ENCODE measurements around the gene CELF5. TPM values are rescaled to one million over a fixed set of nuclear protein-coding genes. Genes with fewer than 3 reads are reported as not detected.
A peak's percentile ranks its signal among the peaks of the same experiment; 100 is the strongest.

Gene CELF5
- total and polyA plus RNA-seq, 10 of the 15 experiments (the other 5 are each of a cell fraction or from before 2014, with no cell fraction given), result 0.01 to 0.04 TPM; not detected in 8

- TF ChIP-seq EED (IDR thresholded peaks at IDR 0.05; ENCODE audit: low read depth) (peak; percentile 64), BCL11A (IDR thresholded peaks at IDR 0.05; ENCODE audit: low read depth, low read length) (no peak), POLR2A (IDR thresholded peaks at IDR 0.05; ENCODE audit: low read depth, low read length) (peak; percentile 46; the same call in 1 of the 2 replicates), RAD21 (IDR thresholded peaks at IDR 0.05; ENCODE audit: insufficient read depth, low read depth, low read length) (no peak)
Observed at GRCh38 chr19:3275583-3276340, 51.3 kb downstream of the CELF5 start (continued).

- ATAC-seq, result peak; percentile 41
- intact Hi-C loops (cut with micrococcal nuclease; ENCODE audit: unreplicated experiment) (no loop called here), in situ Hi-C loops (cut with MboI) (no loop called here)
- no peaks in the 10 kb centered on the region for H3K79me2 ChIP-seq (ENCODE audit: control insufficient read depth, insufficient read depth, low read length)
- no TSS peak for BruUV-seq (replicated peaks)
- no peaks in the 10 kb centered on the region for H4K20me1 ChIP-seq (ENCODE audit: control insufficient read depth, insufficient read depth)
- no peaks in the 10 kb centered on the region for H3K27me3 ChIP-seq (replicated peaks in 1 of 2; ENCODE audit: control insufficient read depth in 2 of 2, insufficient read depth in 2 of 2, low read length in 1 of 2)
- no peak overlapping the region for H3K9ac ChIP-seq (ENCODE audit: control insufficient read depth, insufficient read depth, low read length)
- SMC1A ChIA-PET (ENCODE audit: uncharacterized antibody, unreplicated experiment), result interaction anchor here (0.5 to 0.7 kb wide), 2 partner anchors 11 to 578 kb away, joined by 3 read pairs; no protein-coding TSS in a partner anchor
- peaks cover 6% of the 10 kb centered on the region for H3K4me1 ChIP-seq (ENCODE audit: control insufficient read depth, insufficient read depth, low read length)
- POLR2A ChIA-PET, result interaction anchor here (0.5 to 0.6 kb wide), 3 partner anchors 50 to 1098 kb away, joined by 3 to 10 read pairs (median 4); no protein-coding TSS in a partner anchor
- FAIRE-seq, result no peak
- CTCF ChIA-PET, result interaction anchor here (0.6 to 1.9 kb wide), 7 partner anchors 8 to 486 kb away, joined by 3 to 10 read pairs (median 3); partner anchors contain the start of gene MRPL54
- no peaks in the 10 kb centered on the region for H3K36me3 ChIP-seq (ENCODE audit: control insufficient read depth in 2 of 2, insufficient read depth in 2 of 2, low read length in 1 of 2)
- RAD21 ChIA-PET (ENCODE audit: unreplicated experiment), result interaction anchor here (0.5 to 1.1 kb wide), 5 partner anchors 9 to 240 kb away, joined by 3 to 4 read pairs (median 4); no protein-coding TSS in a partner anchor
- H3K4me3 ChIP-seq, result no peak overlapping the region
- TF ChIP-seq HSF1 (IDR thresholded peaks at IDR 0.05; ENCODE audit: low read depth, low read length) (no peak), NFYB (IDR thresholded peaks at IDR 0.05; ENCODE audit: insufficient read depth, low read depth, low read length) (no peak), JUNB (IDR thresholded peaks at IDR 0.05) (no peak), POLR2AphosphoS2 (IDR thresholded peaks at IDR 0.05; ENCODE audit: low read depth, low read length) (no peak), CHD4 (IDR thresholded peaks at IDR 0.05) (no peak), ZZZ3 (IDR thresholded peaks at IDR 0.05; ENCODE audit: control insufficient read depth, insufficient read length, low read depth) (no peak), IRF4 (IDR thresholded peaks at IDR 0.05; ENCODE audit: low read depth, low read length) (no peak), PRDM15 (CRISPR knock-in tag; IDR thresholded peaks at IDR 0.05) (no peak), SUPT20H (IDR thresholded peaks at IDR 0.05; ENCODE audit: borderline replicate concordance, control insufficient read depth, low read depth, low read length) (no peak), ATF7 (IDR thresholded peaks at IDR 0.05; ENCODE audit: low read depth) (no peak), USF2 (IDR thresholded peaks at IDR 0.05; ENCODE audit: borderline replicate concordance, low read depth, low read length) (no peak)
- H3K9me3 ChIP-seq (replicated peaks; ENCODE audit: control insufficient read depth, insufficient read depth, low read length), result no peaks in the 10 kb centered on the region; the same call in 2 of the 3 replicates
- WGBS (ENCODE audit: insufficient coverage, insufficient replicate concordance, low lambda C conversion rate, missing lambda C conversion rate), result 25% methylated on average over 4 of the region's 11 CpGs
- H3K27ac ChIP-seq (ENCODE audit: control insufficient read depth, insufficient read depth), result no peak overlapping the region
- no peak for DNase-seq (ENCODE audit: low read depth, low spot score)
- no peak overlapping the region for H3K4me2 ChIP-seq (ENCODE audit: control insufficient read depth, insufficient read depth)
- no peak overlapping the region; the same call in 1 of the 2 replicates for H2AFZ ChIP-seq (ENCODE audit: control insufficient read depth, low read depth, low read length)
Observed at GRCh38 chr19:3276341-3276799, 51.9 kb downstream of the CELF5 start.
